ENCODE results near the gene MTMR12.
A peak's percentile ranks its signal among the peaks of the same experiment; 100 is the strongest.
"Not testable (repeated sequence)": the region's sequence is repeated elsewhere in the genome, so short reads cannot be mapped to it uniquely, and the experiment has no call there.

MTMR12 gene

GRCh38 chr5:32325062-32325461, 12.3 kb upstream of the MTMR12 start:
- no peak for DNase-seq

DNA sequence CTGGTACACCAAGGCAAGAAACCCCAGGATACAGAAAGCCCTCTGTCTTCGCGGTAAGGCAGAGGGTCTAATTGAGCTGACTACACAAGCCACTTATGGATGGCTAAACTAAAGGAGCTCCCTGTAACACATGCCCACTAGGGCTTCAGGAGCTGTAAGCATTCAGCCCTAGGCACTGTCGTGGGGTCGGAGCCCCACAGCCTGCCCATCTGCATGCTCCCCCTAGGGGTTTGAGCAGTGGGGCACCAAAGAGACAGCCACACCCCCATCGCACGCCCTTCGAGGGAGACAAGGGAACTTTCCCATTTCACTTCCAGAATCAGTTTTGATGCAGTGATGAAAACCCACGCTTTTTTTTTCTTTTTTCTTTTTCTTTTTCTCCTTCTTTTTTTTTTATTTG, 11.0 kb upstream of the MTMR12 start:
- no peak for DNase-seq

GRCh38 chr5:32322882-32323281, 10.1 kb upstream of the MTMR12 start:
- DNase-seq: no peak

GRCh38 chr5:32321787-32322186, 9.0 kb upstream of the MTMR12 start:
- DNase-seq: not testable (repeated sequence)

GRCh38 chr5:32320576-32320975, 7.8 kb upstream of the MTMR12 start:
- DNase-seq: no peak

GRCh38 chr5:32319926-32320543, 7.3 kb upstream of the MTMR12 start:
- DNase-seq: no peak

DNA sequence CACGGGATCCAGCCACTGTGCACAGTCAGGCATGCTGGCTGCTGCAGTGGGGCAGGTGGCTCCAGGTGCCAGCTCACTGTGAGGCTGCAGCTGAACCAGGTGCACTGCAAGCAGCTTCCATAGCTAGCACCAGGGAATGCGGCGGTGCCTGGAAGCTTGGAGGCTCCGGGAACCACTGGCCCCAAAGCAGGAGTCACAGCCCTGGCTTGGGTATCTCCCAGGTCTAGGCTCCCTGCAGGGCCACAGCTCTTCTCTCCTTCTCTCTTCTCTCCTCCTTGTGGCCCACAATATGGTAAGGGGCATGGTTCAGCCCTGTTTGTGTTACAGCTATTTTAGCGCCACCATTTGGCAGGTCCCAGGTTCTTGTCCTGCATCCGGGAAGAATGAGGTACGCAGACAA, 6.7 kb upstream of the MTMR12 start:
- DNase-seq: no peak

- no peak for DNase-seq
Observed at GRCh38 chr5:32317041-32317440, 4.3 kb upstream of the MTMR12 start.

- no peak for DNase-seq
Observed at GRCh38 chr5:32315221-32316014, 2.7 kb upstream of the MTMR12 start.

DNA sequence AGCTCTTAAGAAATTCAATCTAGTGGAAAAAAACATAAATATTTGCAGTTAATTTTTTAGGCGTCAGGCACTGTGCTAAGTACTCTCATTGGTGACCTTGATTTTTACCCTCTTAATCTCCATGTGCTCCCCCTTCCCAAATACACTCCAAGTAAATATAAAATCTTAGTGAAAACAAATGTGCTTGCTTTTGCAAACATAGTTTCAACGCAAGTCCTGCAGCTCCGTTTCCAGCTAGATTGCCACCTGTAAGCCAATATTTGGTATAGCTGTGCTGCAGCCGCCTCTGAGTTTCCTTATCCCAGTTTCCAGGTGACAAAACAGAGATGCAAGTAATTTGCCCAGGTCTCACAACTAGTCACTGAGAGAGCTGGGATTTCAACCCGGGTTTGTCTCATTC, 1.9 kb upstream of the MTMR12 start:
- no peak for DNase-seq

- not testable (repeated sequence) for DNase-seq
Observed at GRCh38 chr5:32314152-32314488, 1.4 kb upstream of the MTMR12 start.

DNA sequence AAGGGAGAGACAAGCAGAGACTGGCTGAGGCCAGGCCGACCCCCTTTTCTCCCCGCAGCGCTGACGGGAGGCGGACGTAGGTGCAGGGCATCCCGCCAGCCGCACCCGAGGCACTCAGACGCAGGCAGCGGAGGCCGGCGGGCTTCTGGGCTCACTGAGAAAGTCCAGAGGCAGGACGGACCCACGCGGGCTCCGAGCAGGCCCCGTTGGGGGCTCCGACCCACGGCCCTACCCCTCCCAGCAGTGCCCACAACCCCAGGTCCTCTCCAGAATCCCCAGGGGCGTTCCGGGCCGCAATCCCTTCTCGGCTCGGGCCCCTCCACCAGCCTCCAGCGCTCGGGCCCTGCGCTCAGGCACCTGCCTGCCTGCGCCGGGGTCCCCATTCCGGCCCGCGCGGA, 543 bp downstream of the MTMR12 start:
- peak; percentile 28 for DNase-seq

DNA sequence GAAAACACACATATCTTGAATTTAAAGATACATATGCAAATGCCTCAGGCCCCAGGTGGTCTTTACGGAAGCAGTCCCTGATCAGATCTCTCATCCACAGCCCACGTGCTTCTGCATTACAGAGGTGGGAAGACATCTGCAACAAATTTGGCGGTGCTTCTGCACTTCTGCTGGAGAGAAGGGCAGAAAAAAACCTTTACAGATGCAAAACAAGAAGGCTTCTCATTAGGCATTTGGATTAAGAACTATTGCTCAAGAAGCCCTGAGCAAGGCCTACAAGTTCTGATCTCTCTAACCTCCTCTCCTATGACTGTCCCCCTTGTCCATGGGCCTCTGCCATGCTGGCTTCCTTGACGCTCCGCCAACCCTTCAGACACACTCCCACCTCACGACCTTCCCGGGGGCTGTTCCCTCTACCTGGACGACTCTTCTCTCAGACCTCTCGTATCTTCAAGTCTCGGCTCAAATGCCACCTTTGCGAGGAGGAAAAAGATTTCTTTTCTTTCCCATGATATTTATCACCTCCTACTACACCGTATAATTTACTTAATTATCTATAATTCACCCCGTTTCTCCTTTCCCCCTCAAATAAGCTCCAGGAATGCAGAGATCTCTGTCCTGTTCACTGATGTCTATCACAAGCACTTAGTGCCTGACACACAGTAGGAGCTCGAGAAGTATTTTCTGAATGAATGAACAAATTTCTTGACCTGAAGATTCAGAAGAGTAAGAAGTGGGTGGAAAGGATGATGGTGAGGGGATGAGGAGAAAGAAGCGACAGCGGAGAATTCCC, 1.1 kb downstream of the MTMR12 start:
- no peak for DNase-seq

DNA sequence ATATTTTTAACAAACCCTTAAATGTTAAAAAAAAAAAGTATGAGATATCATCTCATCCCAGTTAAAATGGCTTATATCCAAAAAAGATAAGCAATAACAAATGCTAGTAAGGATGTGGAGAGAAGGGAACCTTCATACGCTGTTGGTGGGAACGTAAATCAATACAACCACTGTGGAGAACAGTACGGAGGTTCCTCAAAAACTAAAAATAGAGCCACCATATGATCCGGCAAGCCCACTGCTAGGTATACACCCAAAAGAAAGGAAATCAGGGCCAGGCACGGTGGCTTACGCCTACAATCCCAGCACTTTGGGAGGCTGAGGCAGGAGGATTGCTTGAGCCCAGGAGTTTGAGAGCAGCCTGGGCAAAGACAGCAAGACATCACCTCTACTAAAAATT, 3.0 kb downstream of the MTMR12 start:
- DNase-seq: no peak

DNA sequence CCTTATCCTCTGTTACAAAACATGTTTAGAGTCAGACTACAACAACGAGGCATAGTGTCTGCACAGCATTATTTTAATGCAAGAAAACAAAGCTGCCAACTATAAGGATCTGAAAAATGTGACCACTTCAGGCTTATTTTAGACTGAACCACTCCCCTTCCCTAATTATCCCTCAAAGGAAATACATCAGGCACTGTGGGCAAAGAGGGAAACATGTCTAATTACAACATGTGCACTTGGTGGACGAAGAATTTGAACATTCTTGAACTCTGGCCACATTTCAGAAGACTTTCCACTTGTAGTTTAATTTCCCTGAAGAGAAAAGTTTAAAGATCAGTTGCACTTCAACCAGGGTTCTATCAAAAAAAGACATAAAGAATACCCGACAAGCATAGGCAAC, 3.8 kb downstream of the MTMR12 start:
- no peak for DNase-seq

- no peak for DNase-seq
Observed at GRCh38 chr5:32307769-32308194, 5.0 kb downstream of the MTMR12 start.

GRCh38 chr5:32304622-32305021, 8.1 kb downstream of the MTMR12 start:
- DNase-seq: no peak

- DNase-seq: no peak
Observed at GRCh38 chr5:32303755-32304120, 9.0 kb downstream of the MTMR12 start.

DNA sequence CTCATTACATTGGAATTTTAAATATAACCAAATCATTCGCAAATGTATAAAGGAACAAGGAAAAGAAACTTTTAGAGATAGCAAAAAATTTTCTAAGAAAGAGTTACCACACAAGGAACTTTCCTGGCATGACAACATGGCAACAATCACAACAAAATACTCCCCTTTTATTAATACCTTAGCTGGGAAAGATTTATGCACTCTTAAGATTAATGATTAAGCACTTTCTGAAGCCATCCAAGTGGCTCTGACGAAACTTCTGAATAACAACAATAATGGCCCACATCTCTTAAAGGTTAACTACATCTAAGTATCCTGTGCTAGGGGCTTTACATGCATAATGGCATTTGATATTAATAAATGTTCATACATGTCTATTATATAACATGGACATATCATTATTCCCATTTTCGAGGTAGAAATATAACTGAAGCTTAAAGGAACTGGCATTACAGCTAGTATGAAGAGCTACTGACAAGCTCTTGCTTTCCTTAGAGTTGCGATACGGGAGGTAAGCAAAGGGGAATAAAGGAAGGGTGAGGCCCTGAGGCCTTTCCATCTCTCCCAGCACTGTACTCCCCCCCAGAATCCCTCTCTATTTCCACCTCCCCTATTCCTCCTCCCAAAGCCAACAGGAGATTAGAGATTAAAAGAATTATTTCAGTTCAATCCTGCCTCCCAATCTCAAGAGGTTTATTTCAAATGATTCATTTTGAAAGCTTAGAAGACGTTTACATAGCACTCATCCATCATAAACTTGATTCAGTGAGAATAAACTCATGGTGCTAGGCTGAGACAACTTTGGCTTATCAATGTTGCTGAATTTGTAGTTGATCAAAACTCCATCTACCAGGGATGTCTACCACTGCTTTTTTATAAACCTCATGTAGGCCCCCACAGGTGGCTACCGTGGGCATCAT, 9.6 kb downstream of the MTMR12 start:
- no peak for DNase-seq

- no peak for DNase-seq
Observed at GRCh38 chr5:32301891-32302290, 10.8 kb downstream of the MTMR12 start.

GRCh38 chr5:32299059-32299677, 13.6 kb downstream of the MTMR12 start:
- no peak for DNase-seq

GRCh38 chr5:32298059-32298415, 14.7 kb downstream of the MTMR12 start:
- no peak for DNase-seq

Measured in stimulated activated CD4-positive, alpha-beta T cell treated with anti-CD3 and anti-CD28 coated beads, Interleukin-12 subunit alpha, Interleukin-12 subunit beta, amount 100 ng/mL, for 4 hours (primary cell).